GM19240 (cell line): Measurements from ENCODE around the gene TMIE.

Experiments
- DNase-seq: peaks from one replicate; pipeline ENCODE4 v3.0.0; 2011; ENCODE audit warnings: low spot score; ENCODE audit not compliant: insufficient read length

TMIE gene

GRCh38 chr3:46708401-46709156 is 7.4 kb downstream of the TMIE start:
- DNase-seq = no peak

DNA sequence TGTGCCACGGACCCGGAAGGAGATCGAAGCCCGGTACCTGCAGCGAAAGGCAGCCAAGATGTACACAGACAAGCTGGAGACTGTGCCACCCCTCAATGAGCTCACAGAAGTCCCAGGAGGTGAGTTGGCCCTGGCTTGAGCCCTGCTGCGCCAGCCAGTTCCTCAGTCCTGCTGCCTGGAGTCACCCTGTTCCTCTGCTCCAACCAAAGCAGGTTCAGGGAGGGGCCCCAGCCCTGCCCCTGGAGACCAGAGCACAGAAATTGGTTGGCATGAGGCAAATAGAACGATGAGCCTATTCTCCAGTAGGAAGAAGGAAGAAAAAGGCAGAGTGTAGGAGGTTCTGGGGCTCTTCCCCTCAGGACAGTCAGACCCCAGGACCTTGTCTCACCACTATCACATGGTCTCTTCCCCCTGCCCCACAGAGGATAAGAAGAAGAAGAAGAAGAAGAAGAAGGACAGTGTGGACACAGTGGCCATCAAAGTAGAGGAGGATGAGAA is 8.0 kb downstream of the TMIE start:
- no peak for DNase-seq

- DNase-seq = no peak
These were observed 8.5 kb downstream of the TMIE start for GRCh38 chr3:46709721-46710120.

DNA sequence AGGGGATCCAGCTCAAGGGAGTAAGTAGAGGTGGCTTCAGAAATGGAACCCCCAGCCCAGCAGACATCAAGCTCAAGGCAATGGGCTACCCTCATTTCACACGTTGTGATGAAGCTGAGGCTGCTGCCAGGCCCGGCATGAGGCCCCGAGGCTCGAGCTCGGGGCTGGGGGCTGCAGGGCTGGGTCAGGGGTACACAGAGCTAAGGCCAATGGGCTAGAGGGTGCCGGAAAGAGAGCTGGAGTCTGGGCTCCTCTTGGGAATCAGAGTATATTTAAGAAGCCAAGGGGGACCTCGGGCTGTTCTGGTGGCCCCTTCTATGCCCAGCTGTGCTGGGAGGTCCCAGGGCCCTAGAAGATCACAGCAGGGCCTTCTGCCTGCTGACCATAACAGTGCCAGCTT is 9.0 kb downstream of the TMIE start:
- DNase-seq = no peak

DNA sequence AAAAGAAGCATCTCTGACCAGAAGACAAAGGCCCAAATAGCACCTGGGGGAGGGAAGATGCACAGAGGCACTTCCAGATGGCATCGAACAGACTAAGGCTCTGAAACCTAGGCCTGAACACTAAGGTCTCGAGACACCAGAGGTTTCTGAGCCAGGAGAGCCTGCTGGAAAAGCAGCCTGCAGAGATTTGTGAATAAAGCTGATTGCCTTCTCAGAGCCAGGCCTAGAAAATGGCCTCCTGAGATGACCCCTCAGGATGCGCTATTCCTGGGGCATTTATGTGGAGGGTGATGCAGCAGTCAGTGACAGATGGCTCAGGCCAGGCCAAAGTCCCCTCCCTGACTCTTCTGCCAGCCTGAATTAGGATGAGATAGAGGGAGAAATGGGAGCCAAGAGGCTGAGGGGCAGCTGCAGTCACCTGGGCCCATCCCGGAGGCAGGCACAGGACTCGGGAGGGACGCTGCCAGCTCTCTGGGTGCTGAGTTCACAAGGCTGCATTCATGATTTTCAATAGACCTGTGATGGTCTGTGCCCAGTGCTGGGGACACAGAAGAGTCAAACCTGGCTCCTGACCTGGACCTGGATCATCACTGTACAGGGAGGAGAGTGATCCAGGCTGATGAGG is 9.6 kb downstream of the TMIE start:
- no peak for DNase-seq

GRCh38 chr3:46711305-46711704 is 10.1 kb downstream of the TMIE start:
- DNase-seq = no peak

GRCh38 chr3:46711760-46712159 is 10.6 kb downstream of the TMIE start:
- DNase-seq = no peak

GRCh38 chr3:46712191-46713049 is 11.2 kb downstream of the TMIE start:
- no peak for DNase-seq

GRCh38 chr3:46713050-46713897 is 12.1 kb downstream of the TMIE start:
- no peak for DNase-seq

- no peak for DNase-seq
These were observed 12.8 kb downstream of the TMIE start for GRCh38 chr3:46713898-46714552.

- DNase-seq = no peak
These were observed 13.7 kb downstream of the TMIE start for GRCh38 chr3:46714728-46715506.

DNA sequence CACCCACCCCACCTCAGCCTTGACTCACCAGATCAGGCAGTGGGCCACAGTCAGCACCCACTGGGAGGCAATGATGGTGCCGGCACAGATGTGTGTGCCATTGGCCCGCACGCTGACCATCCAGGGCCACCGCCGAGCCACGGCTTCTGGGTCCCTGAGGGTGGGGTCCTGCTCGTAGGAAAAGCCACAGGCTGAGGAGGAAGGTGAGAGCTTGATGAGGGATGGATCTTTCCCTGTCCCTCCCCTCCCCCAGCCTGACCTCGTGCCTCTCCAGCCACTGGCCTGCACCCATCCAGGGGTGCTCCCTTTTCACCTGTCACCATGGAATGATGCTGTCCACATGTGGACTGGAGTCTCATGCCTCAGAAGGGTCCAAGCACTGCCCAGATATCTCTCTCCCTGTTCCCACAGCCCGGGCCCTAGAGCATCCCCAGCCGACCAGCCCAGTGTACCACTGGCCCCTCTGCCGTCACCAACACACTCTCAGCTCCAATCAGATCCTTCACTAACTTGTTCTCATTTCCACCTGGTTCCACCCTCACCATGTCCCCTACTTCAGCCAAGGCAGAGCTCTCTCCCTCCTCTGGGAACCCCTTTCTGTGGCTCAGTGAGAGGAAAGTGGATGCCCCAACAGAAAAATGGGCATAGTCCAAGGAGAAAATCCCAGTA is 14.4 kb downstream of the TMIE start:
- no peak for DNase-seq

DNA sequence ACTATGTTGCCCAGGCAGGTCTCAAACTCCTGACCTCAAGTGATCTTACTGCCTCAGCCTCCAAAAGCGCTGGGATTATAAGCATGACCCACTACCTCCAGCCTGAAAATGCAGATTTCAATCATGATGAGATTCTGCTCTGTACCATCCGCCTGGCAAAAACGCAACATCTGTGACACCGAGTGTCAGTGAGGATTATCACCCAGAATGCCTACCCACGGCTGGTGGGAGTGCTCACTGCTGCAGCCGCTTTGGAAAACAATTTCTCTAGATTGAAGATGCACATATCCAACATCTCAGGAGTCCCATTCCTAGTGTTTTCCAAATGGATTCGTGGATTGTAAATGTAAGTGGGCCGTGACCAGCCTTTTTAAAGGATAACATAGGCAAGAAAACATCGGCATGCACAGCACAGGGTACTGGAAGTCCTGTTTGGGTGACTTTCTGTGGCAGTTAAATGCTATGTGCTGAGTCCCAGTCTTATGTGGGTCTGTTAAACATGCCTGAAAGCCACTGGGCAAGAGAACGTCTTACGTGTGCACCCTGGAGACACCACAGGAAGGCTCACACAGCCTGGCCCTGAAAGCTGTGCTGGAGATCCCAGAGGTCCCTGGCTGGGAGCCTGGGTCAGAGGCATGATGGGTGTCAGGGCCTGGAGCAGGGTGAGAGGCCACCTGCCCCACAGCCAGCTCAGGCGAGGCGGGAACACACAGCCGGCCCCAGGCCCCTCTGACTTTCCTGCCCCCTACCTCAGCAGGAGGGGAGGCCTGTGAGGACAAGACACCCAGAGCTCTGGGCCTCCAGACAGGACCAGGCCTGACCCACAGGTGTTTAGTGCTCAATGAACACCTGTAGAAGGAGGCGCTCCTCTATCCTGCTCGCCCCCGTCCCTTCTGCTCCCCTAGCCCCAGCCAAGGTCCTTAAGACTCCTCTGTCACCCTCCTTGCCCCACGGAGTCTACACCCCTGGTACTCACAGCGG is 15.6 kb downstream of the TMIE start:
- no peak for DNase-seq

- no peak for DNase-seq
These were observed 16.4 kb downstream of the TMIE start, which contains the start of gene PRSS50 for GRCh38 chr3:46717447-46718231. PRSS50 (minus strand) TSS chr3:46717869; CDS start chr3:46717824, 45 bp downstream.

GRCh38 chr3:46719044-46719565 is 17.9 kb downstream of the TMIE start:
- no peak for DNase-seq

DNA sequence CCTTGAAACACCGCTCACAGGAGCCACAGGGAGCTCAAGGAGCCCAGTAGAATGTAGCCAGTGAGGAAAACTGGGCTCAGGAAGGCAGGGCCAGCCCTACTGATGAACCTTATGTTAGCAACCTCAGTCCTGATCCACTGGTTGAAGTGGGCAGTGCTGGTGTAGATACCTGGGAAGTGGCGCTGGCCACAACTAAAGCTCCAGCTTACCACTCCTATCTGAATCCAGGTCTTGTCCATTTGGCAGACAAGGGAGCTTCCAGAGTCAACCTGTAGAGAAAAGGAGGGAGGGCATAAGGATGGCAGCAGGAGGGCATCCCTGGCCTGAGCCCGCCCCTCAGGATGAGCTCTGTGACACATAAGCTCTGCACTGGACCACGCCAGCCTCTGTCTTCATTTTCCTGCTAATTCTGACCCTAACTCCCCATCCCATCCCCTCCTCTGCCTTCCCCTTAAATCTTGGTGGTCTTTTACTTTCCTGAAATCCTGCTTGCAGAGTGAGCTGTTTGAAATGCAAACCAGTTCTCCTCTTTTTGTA is 18.6 kb downstream of the TMIE start:
- no peak for DNase-seq

GRCh38 chr3:46721009-46721408 is 19.8 kb downstream of the TMIE start:
- DNase-seq = no peak
